Endodermal cell (in vitro differentiated cells): Measurements from ENCODE around the gene PARVA. TPM values are rescaled to one million over a fixed set of nuclear protein-coding genes. Genes with fewer than 3 reads are reported as not detected.

ENCODE experiments used
- DNase-seq: peaks from one replicate; pipeline ENCODE4 v3.0.0-alpha.2; 2017
- H3K27ac ChIP-seq: 2 replicates; pipeline ENCODE4 v1.5.1; 2013; ENCODE audit warnings: mild to moderate bottlenecking, low read depth, low read length, moderate library complexity
- H3K27me3 ChIP-seq: 2 replicates; pipeline ENCODE4 v1.6.1; 2013; ENCODE audit warnings: mild to moderate bottlenecking, low read length, moderate library complexity; ENCODE audit not compliant: insufficient read depth, control insufficient read depth, poor library complexity, severe bottlenecking
- H3K36me3 ChIP-seq: 2 replicates; pipeline ENCODE4 v1.7.0; 2013; ENCODE audit warnings: mild to moderate bottlenecking, low read length, moderate library complexity; ENCODE audit not compliant: control insufficient read depth, insufficient read depth
- H3K4me1 ChIP-seq: one replicate; pipeline ENCODE4 v1.7.0; 2013; ENCODE audit warnings: low read length; ENCODE audit not compliant: control insufficient read depth, insufficient read depth
- H3K4me3 ChIP-seq: 2 replicates; pipeline ENCODE4 v1.5.1; 2013; ENCODE audit warnings: mild to moderate bottlenecking, low read length, moderate library complexity
- H3K9ac ChIP-seq: 2 replicates; pipeline ENCODE4 v1.6.1; 2013; ENCODE audit warnings: mild to moderate bottlenecking, low read length, moderate library complexity; ENCODE audit not compliant: poor library complexity, severe bottlenecking; ENCODE audit errors: extremely low read depth
- H3K9me3 ChIP-seq: 2 replicates; pipeline ENCODE4 v1.6.1; 2013; ENCODE audit warnings: mild to moderate bottlenecking, low read length, moderate library complexity; ENCODE audit not compliant: control insufficient read depth
- H3K27ac Mint-ChIP-seq: 2 replicates; pipeline ENCODE4 v1.8.0; 2020; ENCODE audit warnings: mixed read lengths
- H3K27me3 Mint-ChIP-seq: 2 replicates; pipeline ENCODE4 v1.8.0; 2021; ENCODE audit warnings: mild to moderate bottlenecking, mixed read lengths; ENCODE audit not compliant: insufficient read depth
- H3K36me3 Mint-ChIP-seq: 2 replicates; pipeline ENCODE4 v1.8.0; 2020; ENCODE audit warnings: low read depth, mixed read lengths
- H3K4me1 Mint-ChIP-seq: 2 replicates; pipeline ENCODE4 v1.8.0; 2020; ENCODE audit warnings: mixed read lengths
- H3K4me3 Mint-ChIP-seq: 2 replicates; pipeline ENCODE4 v1.8.0; 2020; ENCODE audit warnings: mild to moderate bottlenecking, moderate library complexity, mixed read lengths
- H3K9me3 Mint-ChIP-seq: 2 replicates; pipeline ENCODE4 v1.8.0; 2020; ENCODE audit warnings: mild to moderate bottlenecking, mixed read lengths
- CTCF ChIP-seq: fragments of 200-600 bp; sonication (generic); conservative IDR thresholded peaks from 2 replicates; pipeline ENCODE4 v1.5.0; 2021; ENCODE audit warnings: antibody characterized with exemption, mild to moderate bottlenecking
- WGBS, 2 experiments: methylation state at CpG; one replicate each; pipeline versions ENCODE4 v1.1.5 to v1.1.7; 2013; ENCODE audit warnings: missing lambda C conversion rate in 2 of 2, mixed read lengths in 1 of 2; ENCODE audit not compliant: insufficient coverage in 1 of 2, insufficient read length in 1 of 2; 5-methylcytosine and 5-hydroxymethylcytosine counted together
- total RNA-seq, 2 donors: library from RNA; stranded (reverse); fragmentation: NEBNext Ultra II Directional in 1 of 2; extraction: Animal tissue kit (Norgen Biotek cat#: 25700) in 1 of 2; gene quantifications; 2 replicates in 1 of 2; 3 replicates in 1 of 2; pipeline ENCODE4 v1.2.1, GENCODE V29; 2021

Gene PARVA
- total RNA-seq, 2 donors from 2014 or later = 27.3 to 37.3 TPM

- H3K4me3 ChIP-seq = no peak overlapping the region
- H3K36me3 ChIP-seq = no peaks in the 10 kb centered on the region
- H3K4me1 ChIP-seq = peaks cover 5% of the 10 kb centered on the region
- peak; percentile 92 for DNase-seq
- peak overlapping the region; percentile 44 for H3K9ac ChIP-seq
- Mint-ChIP-seq H3K27ac (peak overlapping the region; percentile 91), H3K4me1 (peaks cover 15% of the 10 kb centered on the region), H3K9me3 (no peaks in the 10 kb centered on the region), H3K36me3 (no peaks in the 10 kb centered on the region), H3K27me3 (no peaks in the 10 kb centered on the region), H3K4me3 (no peak overlapping the region)
- H3K27ac ChIP-seq = no peak overlapping the region
- WGBS, 2 experiments = 84 to 87% methylated on average over 4 to 11 of the region's 11 CpGs
- no peaks in the 10 kb centered on the region for H3K9me3 ChIP-seq
- TF ChIP-seq CTCF = no peak
- no peaks in the 10 kb centered on the region for H3K27me3 ChIP-seq
Measured at GRCh38 chr11:12417691-12418611, 40.6 kb downstream of the PARVA start.

GRCh38 chr11:12420040-12420439 is 42.7 kb downstream of the PARVA start:
- no peak overlapping the region for H3K27ac ChIP-seq
- Mint-ChIP-seq H3K4me3 (no peak overlapping the region), H3K9me3 (no peaks in the 10 kb centered on the region), H3K4me1 (peaks cover 7% of the 10 kb centered on the region), H3K27ac (no peak overlapping the region), H3K27me3 (no peaks in the 10 kb centered on the region), H3K36me3 (no peaks in the 10 kb centered on the region)
- peaks cover 5% of the 10 kb centered on the region for H3K4me1 ChIP-seq
- H3K9me3 ChIP-seq = no peaks in the 10 kb centered on the region
- DNase-seq = no peak
- WGBS, 2 experiments = 95 to 100% methylated on average over 2 to 3 of the region's 3 CpGs
- H3K9ac ChIP-seq = no peak overlapping the region
- no peak overlapping the region for H3K4me3 ChIP-seq
- no peaks in the 10 kb centered on the region for H3K27me3 ChIP-seq
- H3K36me3 ChIP-seq = no peaks in the 10 kb centered on the region
- TF ChIP-seq CTCF = no peak

GRCh38 chr11:12420706-12421105 is 43.3 kb downstream of the PARVA start:
- no peak for TF ChIP-seq CTCF
- peak; percentile 19 for DNase-seq
- Histone ChIP-seq H3K9me3 (no peaks in the 10 kb centered on the region), H3K27ac (no peak overlapping the region), H3K36me3 (no peaks in the 10 kb centered on the region), H3K4me3 (no peak overlapping the region), H3K9ac (no peak overlapping the region), H3K4me1 (peaks cover 5% of the 10 kb centered on the region), H3K27me3 (no peaks in the 10 kb centered on the region)
- Mint-ChIP-seq H3K4me3 (no peak overlapping the region), H3K36me3 (no peaks in the 10 kb centered on the region), H3K9me3 (no peaks in the 10 kb centered on the region), H3K27me3 (no peaks in the 10 kb centered on the region), H3K27ac (no peak overlapping the region), H3K4me1 (peaks cover 7% of the 10 kb centered on the region)
- 94 to 95% methylated on average over 3 to 6 of the region's 6 CpGs for WGBS, 2 experiments
